Osteocyte (in vitro differentiated cells): ENCODE results near the gene NLGN3. TPM values are rescaled to one million over a fixed set of nuclear protein-coding genes. Genes with fewer than 3 reads are reported as not detected.

ENCODE experiments used
- DNase-seq: peaks from one replicate; pipeline ENCODE4 v3.0.0; 2021; ENCODE audit warnings: mixed read lengths; ENCODE audit not compliant: unreplicated experiment; ENCODE audit errors: extremely low spot score
- H3K27ac Mint-ChIP-seq: one replicate; pipeline ENCODE4 v1.8.0; 2021; ENCODE audit warnings: mild to moderate bottlenecking, mixed read lengths; ENCODE audit not compliant: unreplicated experiment
- H3K27me3 Mint-ChIP-seq: one replicate; pipeline ENCODE4 v1.8.0; 2021; ENCODE audit warnings: mixed read lengths; ENCODE audit not compliant: unreplicated experiment
- H3K36me3 Mint-ChIP-seq: one replicate; pipeline ENCODE4 v1.8.0; 2021; ENCODE audit warnings: mixed read lengths; ENCODE audit not compliant: unreplicated experiment
- H3K4me1 Mint-ChIP-seq: one replicate; pipeline ENCODE4 v1.8.0; 2021; ENCODE audit warnings: mixed read lengths; ENCODE audit not compliant: unreplicated experiment
- H3K4me3 Mint-ChIP-seq: one replicate; pipeline ENCODE4 v1.8.0; 2021; ENCODE audit warnings: mild to moderate bottlenecking, moderate library complexity, mixed read lengths; ENCODE audit not compliant: unreplicated experiment
- H3K9me3 Mint-ChIP-seq: one replicate; pipeline ENCODE4 v1.8.0; 2021; ENCODE audit warnings: mixed read lengths; ENCODE audit not compliant: unreplicated experiment
- total RNA-seq: library from RNA; stranded (reverse); gene quantifications from 2 replicates; pipeline ENCODE4 v1.2.1, GENCODE V29; 2021
- TF ChIP-seq, protein P1 (sequence below): fragments of 200-600 bp; sonication (generic); IDR thresholded peaks from 2 replicates; pipeline ENCODE4 v1.5.0; 2021; ENCODE audit warnings: antibody characterized with exemption, mild to moderate bottlenecking, moderate library complexity

Gene NLGN3
- total RNA-seq, 1 donor from 2014 or later: 0.51 TPM

DNA sequence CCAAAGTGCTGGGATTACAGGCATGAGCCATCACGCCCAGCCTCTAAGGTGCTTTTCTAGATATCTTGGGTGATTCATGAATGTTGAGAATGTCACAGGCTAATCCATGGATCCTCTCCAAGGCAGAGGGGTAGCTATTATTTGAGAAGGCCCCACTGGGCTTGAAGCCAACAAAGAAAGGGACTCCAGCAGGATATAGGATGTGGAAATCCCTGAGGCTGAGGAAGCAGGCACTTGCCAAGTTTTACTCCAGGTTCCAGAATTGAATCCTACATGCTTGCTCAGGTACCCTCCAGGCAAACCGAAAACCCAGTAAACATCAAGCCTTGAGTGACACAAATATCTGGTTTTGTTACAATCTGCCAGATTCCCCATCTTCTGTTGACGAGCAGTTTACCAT, 15.8 kb downstream of the NLGN3 start:
- TF ChIP-seq, protein P1, sequence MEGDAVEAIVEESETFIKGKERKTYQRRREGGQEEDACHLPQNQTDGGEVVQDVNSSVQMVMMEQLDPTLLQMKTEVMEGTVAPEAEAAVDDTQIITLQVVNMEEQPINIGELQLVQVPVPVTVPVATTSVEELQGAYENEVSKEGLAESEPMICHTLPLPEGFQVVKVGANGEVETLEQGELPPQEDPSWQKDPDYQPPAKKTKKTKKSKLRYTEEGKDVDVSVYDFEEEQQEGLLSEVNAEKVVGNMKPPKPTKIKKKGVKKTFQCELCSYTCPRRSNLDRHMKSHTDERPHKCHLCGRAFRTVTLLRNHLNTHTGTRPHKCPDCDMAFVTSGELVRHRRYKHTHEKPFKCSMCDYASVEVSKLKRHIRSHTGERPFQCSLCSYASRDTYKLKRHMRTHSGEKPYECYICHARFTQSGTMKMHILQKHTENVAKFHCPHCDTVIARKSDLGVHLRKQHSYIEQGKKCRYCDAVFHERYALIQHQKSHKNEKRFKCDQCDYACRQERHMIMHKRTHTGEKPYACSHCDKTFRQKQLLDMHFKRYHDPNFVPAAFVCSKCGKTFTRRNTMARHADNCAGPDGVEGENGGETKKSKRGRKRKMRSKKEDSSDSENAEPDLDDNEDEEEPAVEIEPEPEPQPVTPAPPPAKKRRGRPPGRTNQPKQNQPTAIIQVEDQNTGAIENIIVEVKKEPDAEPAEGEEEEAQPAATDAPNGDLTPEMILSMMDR: no peak
- H3K4me3 Mint-ChIP-seq: no peak overlapping the region
- no peaks in the 10 kb centered on the region for H3K9me3 Mint-ChIP-seq
- no peak overlapping the region for H3K27ac Mint-ChIP-seq
- no peaks in the 10 kb centered on the region for H3K36me3 Mint-ChIP-seq
- peaks cover 5% of the 10 kb centered on the region for H3K27me3 Mint-ChIP-seq
- no peak for DNase-seq
- H3K4me1 Mint-ChIP-seq: no peaks in the 10 kb centered on the region

DNA sequence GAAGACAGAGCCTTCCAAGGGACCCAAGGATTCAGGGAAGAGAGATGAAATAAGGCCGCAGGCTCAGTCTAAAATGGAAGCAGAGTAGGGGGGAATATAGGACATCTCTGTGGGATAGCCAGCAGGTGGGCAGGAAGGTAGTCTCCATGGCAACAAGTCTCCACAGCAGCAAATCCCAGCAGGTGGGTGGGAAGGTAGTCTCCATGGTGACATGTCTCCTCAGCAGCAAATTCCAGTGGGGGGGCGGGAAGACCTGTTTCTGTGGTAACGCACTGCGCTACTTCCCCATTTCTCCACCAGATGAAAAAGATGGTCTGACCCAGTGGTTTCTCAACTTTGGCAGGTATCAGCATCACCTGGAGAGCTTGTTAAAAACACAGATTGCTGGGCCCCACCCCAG, 18.3 kb downstream of the NLGN3 start:
- peaks cover 5% of the 10 kb centered on the region for H3K27me3 Mint-ChIP-seq
- H3K27ac Mint-ChIP-seq: no peak overlapping the region
- H3K9me3 Mint-ChIP-seq: no peaks in the 10 kb centered on the region

DNA sequence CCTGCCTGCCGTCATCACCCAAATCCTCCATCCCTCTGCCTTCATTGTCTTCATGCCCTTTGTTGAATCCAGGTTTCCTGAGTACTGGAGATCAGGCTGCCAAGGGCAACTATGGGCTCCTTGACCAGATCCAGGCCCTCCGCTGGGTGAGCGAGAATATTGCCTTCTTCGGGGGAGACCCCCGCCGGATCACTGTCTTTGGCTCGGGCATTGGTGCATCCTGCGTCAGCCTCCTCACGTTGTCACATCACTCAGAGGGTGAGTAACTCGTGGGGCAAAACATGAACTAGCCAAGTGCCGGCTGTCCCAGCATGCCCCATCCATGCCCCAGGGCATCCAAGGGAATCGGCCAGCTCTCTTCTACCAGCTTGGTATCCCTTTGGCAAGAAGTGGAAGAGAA, 19.4 kb downstream of the NLGN3 start:
- H3K4me3 Mint-ChIP-seq: no peak overlapping the region
- TF ChIP-seq, protein P1: no peak
- H3K9me3 Mint-ChIP-seq: no peaks in the 10 kb centered on the region
- peaks cover 5% of the 10 kb centered on the region for H3K27me3 Mint-ChIP-seq
- H3K27ac Mint-ChIP-seq: no peak overlapping the region
- no peaks in the 10 kb centered on the region for H3K4me1 Mint-ChIP-seq
- no peak for DNase-seq
- no peaks in the 10 kb centered on the region for H3K36me3 Mint-ChIP-seq

More for the DNA sequence above, 18.3 kb downstream of the NLGN3 start:
- Mint-ChIP-seq H3K36me3 (no peaks in the 10 kb centered on the region), H3K4me3 (no peak overlapping the region), H3K4me1 (no peaks in the 10 kb centered on the region)
- TF ChIP-seq, protein P1: no peak
- DNase-seq: no peak

DNA sequence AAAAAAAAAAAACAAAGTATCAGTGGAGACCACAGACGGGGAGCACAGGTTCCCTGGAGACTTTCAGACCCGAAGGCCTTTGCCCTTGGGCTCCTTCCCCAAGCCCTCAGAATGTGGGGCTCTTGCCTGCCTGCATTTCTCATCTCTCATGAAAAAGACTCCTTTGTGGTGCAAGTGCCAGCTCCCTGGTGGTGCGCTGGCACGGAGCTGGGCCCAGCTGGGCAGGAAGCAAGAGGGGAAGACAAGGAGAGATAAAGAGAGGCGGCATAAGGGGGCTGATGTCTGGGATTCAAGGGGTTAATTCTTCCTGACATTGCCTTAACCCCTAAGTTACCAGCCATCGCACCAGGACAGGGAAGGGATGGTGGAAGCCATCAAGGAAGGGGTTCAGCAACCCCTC, 21.8 kb downstream of the NLGN3 start:
- Mint-ChIP-seq H3K36me3 (no peaks in the 10 kb centered on the region), H3K4me1 (no peaks in the 10 kb centered on the region), H3K4me3 (no peak overlapping the region), H3K9me3 (no peaks in the 10 kb centered on the region), H3K27ac (no peak overlapping the region), H3K27me3 (peaks cover 5% of the 10 kb centered on the region)
- no peak for DNase-seq
- TF ChIP-seq, protein P1: no peak

DNA sequence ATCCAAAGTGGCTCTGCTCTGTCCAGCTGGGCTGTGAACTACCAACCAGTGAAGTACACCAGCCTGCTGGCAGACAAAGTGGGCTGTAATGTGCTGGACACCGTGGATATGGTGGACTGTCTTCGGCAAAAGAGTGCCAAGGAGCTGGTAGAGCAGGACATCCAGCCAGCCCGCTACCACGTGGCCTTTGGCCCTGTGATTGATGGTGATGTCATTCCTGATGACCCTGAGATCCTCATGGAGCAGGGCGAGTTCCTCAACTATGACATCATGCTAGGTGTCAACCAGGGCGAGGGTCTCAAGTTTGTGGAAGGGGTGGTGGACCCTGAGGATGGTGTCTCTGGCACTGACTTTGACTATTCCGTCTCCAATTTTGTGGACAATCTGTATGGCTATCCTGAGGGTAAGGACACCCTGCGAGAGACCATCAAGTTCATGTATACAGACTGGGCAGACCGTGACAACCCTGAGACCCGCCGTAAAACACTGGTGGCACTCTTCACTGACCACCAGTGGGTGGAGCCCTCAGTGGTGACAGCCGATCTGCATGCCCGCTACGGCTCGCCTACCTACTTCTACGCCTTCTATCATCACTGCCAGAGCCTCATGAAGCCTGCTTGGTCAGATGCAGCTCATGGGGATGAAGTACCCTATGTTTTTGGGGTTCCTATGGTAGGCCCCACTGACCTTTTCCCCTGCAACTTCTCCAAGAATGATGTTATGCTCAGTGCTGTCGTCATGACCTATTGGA, 22.6 kb downstream of the NLGN3 start:
- no peaks in the 10 kb centered on the region for H3K4me1 Mint-ChIP-seq
- TF ChIP-seq, protein P1: no peak
- no peak overlapping the region for H3K27ac Mint-ChIP-seq
- DNase-seq: no peak
- no peaks in the 10 kb centered on the region for H3K36me3 Mint-ChIP-seq
- no peaks in the 10 kb centered on the region for H3K9me3 Mint-ChIP-seq
- H3K27me3 Mint-ChIP-seq: peaks cover 5% of the 10 kb centered on the region
- H3K4me3 Mint-ChIP-seq: no peak overlapping the region
